Measurements from ENCODE around the gene KRT76. TPM values are rescaled to one million over a fixed set of nuclear protein-coding genes. Genes with fewer than 3 reads are reported as not detected.
A peak's percentile ranks its signal among the peaks of the same experiment; 100 is the strongest.

The KRT76 gene
- polyA plus RNA-seq, 4 donors: not detected

DNA sequence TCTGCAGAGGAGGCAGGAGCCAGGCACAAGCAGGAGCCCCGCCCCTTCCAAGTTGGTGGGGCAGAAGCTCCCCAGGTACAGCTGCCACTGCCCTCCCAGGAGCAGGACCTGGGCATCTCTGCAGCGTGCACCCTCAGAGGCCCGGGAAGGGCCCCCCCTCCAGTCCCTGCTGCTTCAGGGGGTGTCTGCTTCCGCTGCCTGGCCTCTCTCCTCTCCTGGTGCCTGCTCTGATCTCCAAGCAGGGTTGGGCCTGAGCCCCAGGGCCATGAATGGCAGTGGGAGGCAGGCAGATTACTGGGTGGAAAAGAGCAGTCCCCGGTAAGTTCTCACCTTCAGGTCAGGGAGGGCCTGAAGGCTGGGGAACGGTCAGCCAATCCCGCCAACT is 35.0 kb downstream of the KRT76 start:
- DNase-seq (ENCODE audit: low read depth in 4 of 4, low spot score in 3 of 4): no peak

DNA sequence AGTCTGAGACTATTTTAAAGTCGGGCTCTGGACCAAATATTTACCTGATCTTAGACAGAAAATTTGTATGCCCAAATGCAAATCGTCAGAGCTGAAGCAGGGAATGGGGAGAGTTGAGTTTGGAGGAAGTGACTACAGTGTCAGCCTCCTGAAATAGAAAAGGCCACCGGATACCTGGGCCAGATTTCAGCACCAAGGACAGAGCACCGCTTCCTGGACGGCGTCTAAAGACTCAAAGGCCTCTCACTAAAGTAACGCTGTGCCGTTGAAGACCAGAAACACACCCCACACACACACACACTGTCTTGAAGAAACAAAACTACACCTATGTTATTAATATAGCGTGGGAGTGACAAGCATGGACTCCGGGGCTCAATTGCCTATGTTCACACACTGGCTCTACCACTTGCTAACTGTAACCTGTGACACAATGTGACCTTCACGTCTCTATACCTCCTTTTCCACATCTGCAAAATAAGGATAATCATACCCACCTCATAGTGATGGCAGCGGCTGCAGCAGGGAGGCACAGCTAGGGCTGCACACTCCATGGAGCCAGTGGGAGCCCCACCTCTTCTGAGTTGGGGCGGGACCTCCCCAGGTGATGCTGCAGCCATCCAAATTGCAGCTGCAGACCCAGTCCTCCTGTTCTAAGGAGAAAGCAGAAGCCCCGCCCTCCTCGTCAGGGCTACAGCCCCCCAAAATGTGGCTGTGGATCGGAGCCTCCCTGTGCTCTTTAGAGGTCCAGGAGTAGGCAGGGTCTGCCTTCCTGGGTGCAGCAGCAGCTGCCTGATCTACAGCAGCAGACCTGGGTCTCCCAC is 35.6 kb downstream of the KRT76 start:
- peak; percentile 61 to 82 (median 66) for DNase-seq (ENCODE audit: low read depth in 4 of 4, low spot score in 3 of 4)

DNA sequence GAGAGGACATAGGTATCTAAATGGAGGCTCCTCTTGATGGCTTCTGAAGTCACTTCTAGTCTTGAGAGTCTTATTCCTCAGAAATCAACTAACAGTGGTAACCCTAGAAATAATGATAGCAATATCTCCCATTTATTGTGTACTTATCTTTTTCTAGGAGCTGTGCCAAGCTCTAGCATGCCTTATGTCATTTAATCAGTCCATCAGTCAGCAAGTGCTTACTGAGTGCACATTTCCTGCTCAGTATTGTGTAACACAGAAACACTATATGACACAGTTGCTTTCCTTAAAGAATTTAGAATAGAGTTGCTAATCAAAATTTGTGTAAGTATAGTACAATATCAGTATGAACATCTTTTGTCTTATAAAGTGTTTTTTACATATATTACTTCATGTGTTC is 36.6 kb downstream of the KRT76 start:
- DNase-seq (ENCODE audit: low read depth in 4 of 4, low spot score in 3 of 4): no peak

DNA sequence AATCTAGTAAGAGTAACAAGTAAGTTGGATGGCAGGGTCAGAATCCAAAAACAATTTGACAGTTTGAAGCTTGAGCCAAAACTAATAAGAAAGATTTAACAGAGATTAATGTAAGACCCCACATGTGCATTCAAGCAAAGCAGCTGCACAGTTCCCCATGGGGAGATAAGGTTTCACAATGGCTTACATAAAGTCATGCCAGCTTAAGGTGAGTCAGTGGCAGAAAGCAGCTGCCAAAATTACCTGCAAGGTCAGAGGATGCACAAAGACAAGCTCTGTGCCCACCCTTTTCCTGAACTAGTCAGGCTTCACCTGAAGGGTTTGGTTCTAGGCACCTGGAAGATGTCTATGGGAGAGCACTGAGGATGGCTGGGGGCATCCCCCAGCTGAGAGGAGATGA is 37.2 kb downstream of the KRT76 start:
- no peak for DNase-seq (ENCODE audit: low read depth in 4 of 4, low spot score in 3 of 4)

DNA sequence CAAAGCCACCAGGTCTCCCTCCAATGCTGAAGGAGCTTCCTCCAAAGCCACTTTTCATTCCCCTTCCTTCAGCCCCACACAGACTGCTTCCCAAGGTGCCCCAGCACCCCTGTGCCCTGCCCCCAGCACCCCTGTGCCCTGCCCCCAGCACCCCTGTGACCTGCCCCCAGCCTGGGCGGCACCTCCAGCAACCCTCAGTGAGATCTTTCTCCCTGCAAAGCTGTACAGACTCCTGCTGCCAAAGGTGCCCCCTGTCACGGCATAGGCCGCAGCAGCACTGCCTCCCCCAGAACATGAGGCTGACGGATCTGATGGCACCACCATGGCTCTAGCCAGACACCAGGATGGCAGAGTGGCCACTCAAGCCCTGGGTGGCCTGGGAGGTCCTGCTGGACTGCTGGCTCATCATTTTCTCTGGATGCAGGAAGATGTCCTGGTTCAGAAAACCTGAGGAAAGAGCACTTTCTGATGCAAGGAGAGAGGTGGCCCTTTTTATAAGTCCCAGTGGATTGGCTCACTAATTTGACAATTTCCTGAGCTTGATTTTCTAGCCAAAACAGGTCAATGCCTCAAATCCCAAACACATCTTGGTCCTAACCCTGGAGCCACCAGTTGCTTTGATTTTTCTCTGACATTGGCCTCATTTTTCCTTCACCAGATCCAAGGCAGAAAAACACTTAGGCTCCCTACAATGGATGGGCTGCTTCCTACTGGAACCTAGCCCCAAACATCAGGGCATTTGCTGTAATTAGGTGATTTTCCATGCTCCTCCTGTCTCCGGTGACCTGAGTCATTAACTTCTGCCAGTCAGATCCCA is 41.1 kb downstream of the KRT76 start:
- DNase-seq (ENCODE audit: low read depth in 4 of 4, low spot score in 3 of 4): no peak

DNA sequence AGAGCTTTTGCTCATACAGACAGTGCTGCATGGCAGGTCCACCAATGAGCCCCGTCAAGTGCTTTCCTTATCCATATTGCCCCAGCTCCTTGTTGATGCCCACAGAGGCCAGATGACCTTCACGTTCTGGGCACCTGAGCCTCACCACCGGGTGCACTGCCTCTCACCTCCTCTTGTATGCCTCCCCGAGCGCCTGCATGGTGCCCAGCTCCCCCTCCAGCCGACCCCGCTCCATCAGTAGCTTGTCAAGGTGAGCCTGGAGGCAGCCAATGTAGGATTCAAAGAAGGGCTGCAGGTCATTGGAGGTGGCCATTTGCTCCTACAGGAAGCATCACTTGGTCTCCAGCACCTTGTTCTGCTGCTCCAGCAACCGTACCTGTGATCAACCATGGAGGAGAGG is 42.0 kb downstream of the KRT76 start:
- no peak for DNase-seq (ENCODE audit: low read depth in 4 of 4, low spot score in 3 of 4)

DNA sequence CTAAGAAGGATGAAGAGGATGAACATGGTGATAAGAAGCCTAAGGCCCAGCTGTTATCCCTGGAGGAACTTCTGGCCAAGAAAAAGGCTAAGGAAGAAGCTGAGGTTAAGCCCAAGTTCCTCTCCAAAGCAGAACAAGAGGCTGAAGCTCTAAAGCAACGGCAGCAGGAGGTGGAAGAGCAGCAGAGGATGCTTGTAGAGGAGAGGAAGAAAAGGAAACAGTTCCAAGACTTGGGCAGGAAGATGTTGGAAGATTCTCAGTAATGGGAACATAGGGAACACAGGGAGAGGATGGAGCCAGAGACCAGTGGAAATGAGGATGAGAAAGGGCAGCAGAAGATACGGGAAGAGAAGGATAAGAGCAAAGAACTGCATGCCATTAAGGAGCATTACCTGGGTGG is 46.4 kb downstream of the KRT76 start:
- DNase-seq (ENCODE audit: low read depth in 4 of 4, low spot score in 3 of 4): no peak

DNA sequence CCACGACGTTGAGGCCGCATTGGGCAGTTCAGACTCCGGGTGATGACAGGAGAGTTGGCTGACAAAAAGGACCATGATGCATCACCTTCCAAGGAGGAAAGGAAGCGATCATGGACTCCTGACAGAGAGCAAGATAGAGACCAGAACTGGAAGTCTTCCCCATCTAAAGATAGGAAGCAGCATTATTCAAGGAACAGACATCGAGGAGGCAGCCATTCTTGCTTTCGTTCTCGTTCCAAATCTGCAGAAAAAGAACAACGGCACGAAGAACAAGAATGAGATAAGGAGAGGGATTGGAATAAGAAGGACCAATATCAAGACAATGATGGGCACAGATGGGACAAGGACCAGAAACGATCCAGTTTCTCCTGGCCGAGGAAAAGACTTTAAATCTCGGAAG is 46.8 kb downstream of the KRT76 start:
- no peak for DNase-seq (ENCODE audit: low read depth in 4 of 4, low spot score in 3 of 4)

DNA sequence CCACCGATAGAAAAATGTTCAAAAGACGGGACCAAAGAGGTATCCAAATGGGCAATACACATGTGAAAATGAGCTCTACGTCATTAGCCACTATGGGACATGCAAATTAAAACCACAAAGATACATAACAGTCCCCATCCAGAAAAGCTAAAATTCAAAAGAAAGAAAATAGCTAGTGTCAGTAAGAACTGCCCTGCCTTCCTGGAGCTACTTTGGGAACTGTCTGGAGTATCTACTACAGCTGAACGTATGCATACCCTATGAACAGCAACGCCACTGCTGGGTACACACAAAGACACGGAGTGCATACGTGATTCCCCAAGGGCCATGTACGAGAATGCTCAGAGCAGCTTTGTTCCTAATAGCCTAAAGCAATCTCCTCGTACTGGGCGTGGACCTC is 48.0 kb downstream of the KRT76 start:
- DNase-seq (ENCODE audit: low read depth in 4 of 4, low spot score in 3 of 4): no peak

DNA sequence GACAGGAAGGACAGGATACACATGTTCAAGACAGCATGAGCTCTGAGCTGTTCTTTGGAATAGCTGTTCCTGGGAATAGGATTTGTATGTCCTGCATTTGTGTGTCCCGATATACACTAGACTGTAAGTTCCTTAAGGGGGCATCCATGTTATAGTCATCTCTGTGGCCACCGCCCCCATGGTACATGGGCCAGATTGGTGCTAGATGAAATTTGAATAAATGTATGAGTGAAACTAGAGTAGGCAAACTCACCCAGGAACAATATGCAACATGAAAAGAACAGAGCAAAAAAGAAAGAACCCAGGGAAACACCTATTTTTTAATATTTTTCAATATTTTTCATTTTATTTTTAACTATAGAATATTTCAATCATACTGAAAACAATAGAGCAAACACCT is 48.8 kb downstream of the KRT76 start:
- DNase-seq (ENCODE audit: low read depth in 4 of 4, low spot score in 3 of 4): no peak

DNA sequence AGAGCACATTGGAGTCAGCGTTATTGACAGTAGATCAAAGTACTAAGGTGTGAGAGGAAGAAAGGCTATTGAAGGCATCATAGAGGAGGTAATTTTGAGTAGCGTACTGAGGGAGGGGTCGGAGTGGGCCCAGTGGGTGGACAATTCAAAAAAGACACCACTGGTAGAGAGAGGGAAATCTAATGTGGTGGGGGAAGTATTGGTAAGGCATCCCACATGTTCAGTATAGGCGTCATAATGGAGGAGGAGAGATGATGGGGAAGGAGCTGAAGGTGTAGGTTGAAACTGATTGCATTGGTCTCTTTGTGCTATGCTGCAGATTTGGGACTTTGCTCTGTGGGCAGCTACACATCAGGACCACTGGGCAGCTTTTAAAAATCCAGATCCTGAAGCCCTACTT is 50.1 kb downstream of the KRT76 start:
- DNase-seq (ENCODE audit: low read depth in 4 of 4, low spot score in 3 of 4): no peak

DNA sequence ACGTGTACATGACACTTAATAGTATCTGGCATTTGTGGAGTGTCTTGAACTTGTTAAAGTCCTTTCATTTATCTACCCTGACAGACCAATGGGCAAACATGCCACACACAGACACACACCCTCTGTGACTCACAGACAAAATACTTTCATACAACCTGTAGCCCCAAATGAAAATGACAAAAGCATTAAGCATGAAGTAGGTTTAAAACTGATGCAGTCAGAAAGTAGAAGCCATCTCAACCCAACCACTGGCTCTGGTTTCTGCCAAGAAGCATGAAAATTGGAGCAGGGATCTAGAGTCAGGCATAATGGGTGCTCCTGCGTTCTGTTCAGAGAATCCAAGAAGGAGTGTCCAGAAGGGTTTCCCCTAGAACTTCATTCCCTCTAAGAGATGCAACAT is 50.7 kb downstream of the KRT76 start:
- DNase-seq (ENCODE audit: low read depth in 4 of 4, low spot score in 3 of 4): no peak

DNA sequence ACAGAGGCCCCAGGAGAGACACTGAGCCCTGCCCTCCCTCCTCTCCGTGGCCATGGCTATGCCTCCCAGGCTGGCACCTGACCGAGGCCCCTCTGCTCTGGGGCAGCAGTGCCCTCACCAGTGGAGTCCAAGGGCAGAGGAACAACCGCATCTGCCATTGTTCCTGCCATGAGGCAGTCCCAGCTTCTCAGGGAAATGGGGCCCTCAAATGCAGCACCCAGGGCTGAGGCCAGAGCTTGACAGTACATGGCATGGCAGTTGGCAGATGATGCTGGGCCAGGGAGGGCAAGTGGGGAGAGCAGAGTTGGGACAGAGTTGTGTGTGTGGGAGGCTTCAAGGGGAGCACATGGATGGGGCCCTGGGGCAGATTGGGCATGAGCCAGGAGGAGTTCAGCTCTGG is 52.8 kb downstream of the KRT76 start:
- no peak for DNase-seq (ENCODE audit: low read depth in 4 of 4, low spot score in 3 of 4)

DNA sequence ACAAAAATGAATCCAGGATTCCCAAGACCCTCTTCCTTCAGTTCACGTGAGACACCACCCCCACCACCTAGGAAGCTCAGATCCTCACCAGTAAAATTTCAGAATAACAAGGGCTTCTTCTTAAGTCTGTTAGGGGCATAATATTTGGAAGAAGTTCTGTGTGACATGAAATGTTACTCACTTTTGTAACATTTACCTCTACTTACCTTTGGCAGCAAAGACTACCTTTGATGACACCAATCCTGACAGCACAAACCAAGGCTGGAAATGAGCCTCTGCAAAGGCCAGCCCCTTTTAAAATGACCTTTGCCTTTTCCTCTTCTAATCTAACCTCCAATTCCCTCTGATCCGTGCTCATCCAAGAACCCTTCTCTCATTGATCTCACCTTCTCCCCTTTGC is 54.5 kb downstream of the KRT76 start:
- DNase-seq (ENCODE audit: low read depth in 4 of 4, low spot score in 3 of 4): no peak

DNA sequence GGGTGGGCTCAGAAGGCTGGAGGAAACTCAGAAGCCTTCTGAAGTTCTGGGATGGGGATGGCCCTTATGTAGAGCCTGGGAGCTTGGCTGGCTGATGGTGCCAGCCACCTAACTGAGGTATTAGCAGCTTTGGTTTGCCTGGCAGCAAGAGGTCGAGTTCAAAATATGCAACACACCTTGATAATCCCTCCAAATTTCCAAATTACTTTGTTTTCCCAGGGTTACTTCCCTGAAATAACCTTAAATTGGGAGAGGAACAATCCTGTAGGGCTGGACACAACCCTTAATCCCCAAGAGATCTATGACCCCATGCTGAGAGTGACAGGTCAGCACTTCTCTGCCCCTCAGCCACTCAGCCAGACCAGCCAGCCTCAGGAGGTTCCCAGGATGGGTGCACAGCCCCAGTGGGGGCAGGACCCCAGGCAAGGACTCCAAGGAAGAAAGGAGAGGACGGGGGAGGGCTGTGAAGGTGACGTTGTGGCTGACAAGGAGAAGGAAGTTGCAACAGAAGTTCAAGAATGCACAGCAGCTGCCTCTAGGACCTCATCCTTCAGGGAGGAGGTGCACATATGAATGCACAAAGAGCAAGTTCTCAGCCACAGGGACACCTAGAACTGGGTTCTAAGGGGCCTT is 55.2 kb downstream of the KRT76 start:
- DNase-seq (ENCODE audit: low read depth in 4 of 4, low spot score in 3 of 4): no peak

DNA sequence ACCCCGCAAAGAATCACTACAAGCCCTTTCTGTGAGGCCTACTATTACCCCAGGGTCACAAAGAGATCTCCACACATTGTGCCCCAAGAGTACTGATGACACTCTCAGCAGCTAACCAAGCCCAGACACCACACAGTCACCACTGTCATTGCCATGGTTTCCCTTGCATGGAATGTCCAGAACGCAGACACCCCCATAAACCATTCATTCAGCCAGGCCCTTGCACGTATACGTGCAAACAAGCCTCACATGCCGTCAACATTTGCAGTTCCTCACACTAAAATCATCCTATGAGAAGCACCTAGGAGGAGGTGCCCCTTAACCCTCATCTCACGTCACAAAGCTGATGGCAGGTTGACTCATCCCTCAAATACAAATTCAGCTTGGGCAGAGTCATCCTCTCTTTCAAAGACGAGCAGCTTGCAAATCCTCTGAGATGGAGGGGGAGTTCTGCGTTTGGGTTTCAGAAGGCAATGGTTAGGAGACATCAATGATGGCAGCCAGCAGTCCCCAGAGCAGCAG is 56.7 kb downstream of the KRT76 start:
- no peak for DNase-seq (ENCODE audit: low read depth in 4 of 4, low spot score in 3 of 4)

Other genes starting within 250 kb of the KRT76 start
- not detected for gene KRT71, start 224.2 kb downstream of the KRT76 start, polyA plus RNA-seq (ENCODE audit: insufficient read length in 4 of 4)
- gene KRT74, start 203.5 kb downstream of the KRT76 start, polyA plus RNA-seq (ENCODE audit: insufficient read length in 4 of 4): not detected
- under 1 TPM in 1 of 4 donors, not detected in 3; 0.11 TPM for gene KRT72, start 175.9 kb downstream of the KRT76 start, polyA plus RNA-seq (ENCODE audit: insufficient read length in 4 of 4)
- gene KRT73, start 158.8 kb downstream of the KRT76 start, polyA plus RNA-seq (ENCODE audit: insufficient read length in 4 of 4): not detected
- not detected for gene KRT2, start 125.1 kb downstream of the KRT76 start, polyA plus RNA-seq (ENCODE audit: insufficient read length in 4 of 4)
- gene KRT1, start 96.9 kb downstream of the KRT76 start, polyA plus RNA-seq (ENCODE audit: insufficient read length in 4 of 4): under 1 TPM; 0.07 to 0.43 (median 0.29) TPM
- gene KRT77, start 73.8 kb downstream of the KRT76 start, polyA plus RNA-seq (ENCODE audit: insufficient read length in 4 of 4): not detected
- not detected for gene KRT3, start 18.8 kb upstream of the KRT76 start, polyA plus RNA-seq (ENCODE audit: insufficient read length in 4 of 4)
- gene KRT4, start 36.8 kb upstream of the KRT76 start, polyA plus RNA-seq (ENCODE audit: insufficient read length in 4 of 4): under 1 TPM; 0.28 to 0.58 (median 0.34) TPM
- gene KRT79, start 57.0 kb upstream of the KRT76 start, polyA plus RNA-seq (ENCODE audit: insufficient read length in 4 of 4): not detected
- under 1 TPM in 1 of 4 donors, not detected in 3; 0.05 TPM for gene KRT78, start 71.6 kb upstream of the KRT76 start, polyA plus RNA-seq (ENCODE audit: insufficient read length in 4 of 4)
- 100 to 1,000 TPM; 195 to 265 (median 248) TPM for gene KRT8, start 127.7 kb upstream of the KRT76 start, polyA plus RNA-seq (ENCODE audit: insufficient read length in 4 of 4)
- 100 to 1,000 TPM; 138 to 208 (median 175) TPM for gene KRT18, start 171.8 kb upstream of the KRT76 start, polyA plus RNA-seq (ENCODE audit: insufficient read length in 4 of 4)
- gene EIF4B, start 229.1 kb upstream of the KRT76 start, polyA plus RNA-seq (ENCODE audit: insufficient read length in 4 of 4): 100 to 1,000 TPM; 447 to 553 (median 503) TPM